Measurements from ENCODE around the gene ALG9.

GRCh38 chr11:111759376-111759775 lies 112.0 kb downstream of the ALG9 start:
- TF ChIP-seq POLR2A (IDR thresholded peaks at IDR 0.05; ENCODE audit: low read depth) (no peak), EP300 (IDR thresholded peaks at IDR 0.05) (no peak)

Data from esophagus muscularis mucosa (tissue), 2 donors.